ENCODE data around the gene ALAD. TPM values are rescaled to one million over a fixed set of nuclear protein-coding genes. Genes with fewer than 3 reads are reported as not detected.

ALAD gene
- total and polyA plus RNA-seq, 9 of the 15 experiments (the other 6 are each of a cell fraction or from before 2014, with no cell fraction given): 1.3 to 12.7 (median 6.8) TPM

DNA sequence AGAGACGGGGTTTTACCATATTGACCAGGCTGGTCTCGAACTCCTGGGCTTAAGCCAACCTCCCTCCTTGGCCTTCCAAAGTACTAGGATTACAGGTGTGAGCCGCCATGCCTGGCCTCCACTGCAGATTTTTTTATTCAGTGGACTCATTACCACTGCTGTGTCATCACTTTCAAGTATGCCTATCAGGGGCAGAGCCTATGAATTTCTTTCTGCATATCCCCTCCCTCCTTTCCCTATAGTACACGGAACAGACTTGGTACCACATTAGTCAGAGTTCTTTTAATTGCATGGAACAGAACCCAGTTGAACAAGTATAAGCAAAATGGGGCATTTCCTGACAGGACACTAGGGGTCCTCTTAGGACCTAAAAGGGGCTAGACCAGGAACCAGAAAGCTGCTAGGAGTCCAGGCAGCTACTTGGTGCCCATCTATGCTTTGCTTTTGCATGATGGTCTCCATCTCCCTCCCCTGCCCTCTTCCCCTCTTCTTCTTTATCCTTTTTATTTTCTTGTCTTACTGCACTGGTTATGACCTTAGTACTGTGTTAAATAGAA, 46.0 kb downstream of the ALAD start (continued):
- TF ChIP-seq, protein P1, sequence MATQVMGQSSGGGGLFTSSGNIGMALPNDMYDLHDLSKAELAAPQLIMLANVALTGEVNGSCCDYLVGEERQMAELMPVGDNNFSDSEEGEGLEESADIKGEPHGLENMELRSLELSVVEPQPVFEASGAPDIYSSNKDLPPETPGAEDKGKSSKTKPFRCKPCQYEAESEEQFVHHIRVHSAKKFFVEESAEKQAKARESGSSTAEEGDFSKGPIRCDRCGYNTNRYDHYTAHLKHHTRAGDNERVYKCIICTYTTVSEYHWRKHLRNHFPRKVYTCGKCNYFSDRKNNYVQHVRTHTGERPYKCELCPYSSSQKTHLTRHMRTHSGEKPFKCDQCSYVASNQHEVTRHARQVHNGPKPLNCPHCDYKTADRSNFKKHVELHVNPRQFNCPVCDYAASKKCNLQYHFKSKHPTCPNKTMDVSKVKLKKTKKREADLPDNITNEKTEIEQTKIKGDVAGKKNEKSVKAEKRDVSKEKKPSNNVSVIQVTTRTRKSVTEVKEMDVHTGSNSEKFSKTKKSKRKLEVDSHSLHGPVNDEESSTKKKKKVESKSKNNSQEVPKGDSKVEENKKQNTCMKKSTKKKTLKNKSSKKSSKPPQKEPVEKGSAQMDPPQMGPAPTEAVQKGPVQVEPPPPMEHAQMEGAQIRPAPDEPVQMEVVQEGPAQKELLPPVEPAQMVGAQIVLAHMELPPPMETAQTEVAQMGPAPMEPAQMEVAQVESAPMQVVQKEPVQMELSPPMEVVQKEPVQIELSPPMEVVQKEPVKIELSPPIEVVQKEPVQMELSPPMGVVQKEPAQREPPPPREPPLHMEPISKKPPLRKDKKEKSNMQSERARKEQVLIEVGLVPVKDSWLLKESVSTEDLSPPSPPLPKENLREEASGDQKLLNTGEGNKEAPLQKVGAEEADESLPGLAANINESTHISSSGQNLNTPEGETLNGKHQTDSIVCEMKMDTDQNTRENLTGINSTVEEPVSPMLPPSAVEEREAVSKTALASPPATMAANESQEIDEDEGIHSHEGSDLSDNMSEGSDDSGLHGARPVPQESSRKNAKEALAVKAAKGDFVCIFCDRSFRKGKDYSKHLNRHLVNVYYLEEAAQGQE (IDR thresholded peaks at IDR 0.05; ENCODE audit: borderline replicate concordance): peak; percentile 85
- TF ChIP-seq, protein P1 (CRISPR knock-in tag; IDR thresholded peaks at IDR 0.05; ENCODE audit: low read depth): no peak
- 0 out of 4 replicates have a peak, but pooled peaks of 1 of the 2 experiments have one; percentile 22 for TF ChIP-seq MAZ (CRISPR knock-in tag; conservative IDR thresholded peaks at IDR 0.05 in 1 of 2, IDR thresholded peaks at IDR 0.05 in 1 of 2)
- TF ChIP-seq, protein P2, sequence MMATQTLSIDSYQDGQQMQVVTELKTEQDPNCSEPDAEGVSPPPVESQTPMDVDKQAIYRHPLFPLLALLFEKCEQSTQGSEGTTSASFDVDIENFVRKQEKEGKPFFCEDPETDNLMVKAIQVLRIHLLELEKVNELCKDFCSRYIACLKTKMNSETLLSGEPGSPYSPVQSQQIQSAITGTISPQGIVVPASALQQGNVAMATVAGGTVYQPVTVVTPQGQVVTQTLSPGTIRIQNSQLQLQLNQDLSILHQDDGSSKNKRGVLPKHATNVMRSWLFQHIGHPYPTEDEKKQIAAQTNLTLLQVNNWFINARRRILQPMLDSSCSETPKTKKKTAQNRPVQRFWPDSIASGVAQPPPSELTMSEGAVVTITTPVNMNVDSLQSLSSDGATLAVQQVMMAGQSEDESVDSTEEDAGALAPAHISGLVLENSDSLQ (IDR thresholded peaks at IDR 0.05): no peak
- TF ChIP-seq ZNF699 (CRISPR knock-in tag; IDR thresholded peaks at IDR 0.05; ENCODE audit: insufficient replicate concordance): no peak
- TF ChIP-seq, protein P3, sequence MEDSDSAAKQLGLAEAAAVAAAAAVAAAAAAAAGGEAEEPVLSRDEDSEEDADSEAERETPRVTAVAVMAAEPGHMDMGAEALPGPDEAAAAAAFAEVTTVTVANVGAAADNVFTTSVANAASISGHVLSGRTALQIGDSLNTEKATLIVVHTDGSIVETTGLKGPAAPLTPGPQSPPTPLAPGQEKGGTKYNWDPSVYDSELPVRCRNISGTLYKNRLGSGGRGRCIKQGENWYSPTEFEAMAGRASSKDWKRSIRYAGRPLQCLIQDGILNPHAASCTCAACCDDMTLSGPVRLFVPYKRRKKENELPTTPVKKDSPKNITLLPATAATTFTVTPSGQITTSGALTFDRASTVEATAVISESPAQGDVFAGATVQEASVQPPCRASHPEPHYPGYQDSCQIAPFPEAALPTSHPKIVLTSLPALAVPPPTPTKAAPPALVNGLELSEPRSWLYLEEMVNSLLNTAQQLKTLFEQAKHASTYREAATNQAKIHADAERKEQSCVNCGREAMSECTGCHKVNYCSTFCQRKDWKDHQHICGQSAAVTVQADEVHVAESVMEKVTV (CRISPR knock-in tag; IDR thresholded peaks at IDR 0.05): peak; percentile 58
- TF ChIP-seq C11orf30 (IDR thresholded peaks at IDR 0.05; ENCODE audit: low read depth): peak; percentile 49; the same call in 1 of the 2 replicates
- no peak for TF ChIP-seq ZFP30 (CRISPR knock-in tag; IDR thresholded peaks at IDR 0.05; ENCODE audit: borderline replicate concordance)
- TF ChIP-seq, protein P4, sequence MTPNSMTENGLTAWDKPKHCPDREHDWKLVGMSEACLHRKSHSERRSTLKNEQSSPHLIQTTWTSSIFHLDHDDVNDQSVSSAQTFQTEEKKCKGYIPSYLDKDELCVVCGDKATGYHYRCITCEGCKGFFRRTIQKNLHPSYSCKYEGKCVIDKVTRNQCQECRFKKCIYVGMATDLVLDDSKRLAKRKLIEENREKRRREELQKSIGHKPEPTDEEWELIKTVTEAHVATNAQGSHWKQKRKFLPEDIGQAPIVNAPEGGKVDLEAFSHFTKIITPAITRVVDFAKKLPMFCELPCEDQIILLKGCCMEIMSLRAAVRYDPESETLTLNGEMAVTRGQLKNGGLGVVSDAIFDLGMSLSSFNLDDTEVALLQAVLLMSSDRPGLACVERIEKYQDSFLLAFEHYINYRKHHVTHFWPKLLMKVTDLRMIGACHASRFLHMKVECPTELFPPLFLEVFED (CRISPR knock-in tag; conservative IDR thresholded peaks at IDR 0.05): no peak
- TF ChIP-seq, protein P5, sequence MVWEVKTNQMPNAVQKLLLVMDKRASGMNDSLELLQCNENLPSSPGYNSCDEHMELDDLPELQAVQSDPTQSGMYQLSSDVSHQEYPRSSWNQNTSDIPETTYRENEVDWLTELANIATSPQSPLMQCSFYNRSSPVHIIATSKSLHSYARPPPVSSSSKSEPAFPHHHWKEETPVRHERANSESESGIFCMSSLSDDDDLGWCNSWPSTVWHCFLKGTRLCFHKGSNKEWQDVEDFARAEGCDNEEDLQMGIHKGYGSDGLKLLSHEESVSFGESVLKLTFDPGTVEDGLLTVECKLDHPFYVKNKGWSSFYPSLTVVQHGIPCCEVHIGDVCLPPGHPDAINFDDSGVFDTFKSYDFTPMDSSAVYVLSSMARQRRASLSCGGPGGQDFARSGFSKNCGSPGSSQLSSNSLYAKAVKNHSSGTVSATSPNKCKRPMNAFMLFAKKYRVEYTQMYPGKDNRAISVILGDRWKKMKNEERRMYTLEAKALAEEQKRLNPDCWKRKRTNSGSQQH (CRISPR knock-in tag; IDR thresholded peaks at IDR 0.05): no peak
- TF ChIP-seq GATAD2A (IDR thresholded peaks at IDR 0.05): no peak
- TF ChIP-seq TEAD4 (IDR thresholded peaks at IDR 0.05; ENCODE audit: low read length): no peak
- no peak for TF ChIP-seq TEAD4 (CRISPR knock-in tag; IDR thresholded peaks at IDR 0.05; ENCODE audit: borderline replicate concordance)
